ENCODE results near the gene ELOB. TPM values are rescaled to one million over a fixed set of nuclear protein-coding genes. Genes with fewer than 3 reads are reported as not detected.

The ELOB gene
- total RNA-seq, 2 donors from 2014 or later, result 269 to 518 TPM

- no peaks in the 10 kb centered on the region for H3K4me1 ChIP-seq (ENCODE audit: control insufficient read depth in 1 of 2, low read depth in 2 of 2)
- H3K27ac ChIP-seq, result no peak overlapping the region
- no peak for DNase-seq (ENCODE audit: low spot score)
- H3K36me3 ChIP-seq, result no peaks in the 10 kb centered on the region
- ATAC-seq (ENCODE audit: insufficient number of reproducible peaks, low FRiP score, low read depth), result no peak
- H3K4me3 ChIP-seq, result no peak overlapping the region
- no peak for TF ChIP-seq CTCF (IDR thresholded peaks at IDR 0.05)
- no peaks in the 10 kb centered on the region for H3K9me3 ChIP-seq
- H3K27me3 ChIP-seq (replicated peaks; ENCODE audit: insufficient read depth), result no peaks in the 10 kb centered on the region
These were observed 45.0 kb upstream of the ELOB start for GRCh38 chr16:2822158-2822495.

- H3K27me3 ChIP-seq (replicated peaks; ENCODE audit: insufficient read depth), result no peaks in the 10 kb centered on the region
- no peak for DNase-seq (ENCODE audit: low spot score)
- no peaks in the 10 kb centered on the region for H3K4me1 ChIP-seq (ENCODE audit: control insufficient read depth in 1 of 2, low read depth in 2 of 2)
- no peak overlapping the region for H3K27ac ChIP-seq
- no peaks in the 10 kb centered on the region for H3K9me3 ChIP-seq
- no peaks in the 10 kb centered on the region for H3K36me3 ChIP-seq
- no peak overlapping the region for H3K4me3 ChIP-seq
- no peak for ATAC-seq (ENCODE audit: insufficient number of reproducible peaks, low FRiP score, low read depth)
- TF ChIP-seq CTCF (IDR thresholded peaks at IDR 0.05), result no peak
These were observed 44.5 kb upstream of the ELOB start for GRCh38 chr16:2821487-2822157.

- DNase-seq (ENCODE audit: low spot score) (no peak), ATAC-seq (ENCODE audit: insufficient number of reproducible peaks, low FRiP score, low read depth) (no peak)
- Histone ChIP-seq H3K36me3 (no peaks in the 10 kb centered on the region), H3K4me1 (ENCODE audit: control insufficient read depth in 1 of 2, low read depth in 2 of 2) (no peaks in the 10 kb centered on the region), H3K4me3 (no peak overlapping the region), H3K27me3 (replicated peaks; ENCODE audit: insufficient read depth) (no peaks in the 10 kb centered on the region), H3K27ac (no peak overlapping the region), H3K9me3 (no peaks in the 10 kb centered on the region)
- no peak for TF ChIP-seq CTCF (IDR thresholded peaks at IDR 0.05)
These were observed 43.9 kb upstream of the ELOB start for GRCh38 chr16:2820836-2821486.

GRCh38 chr16:2819939-2820835, 43.1 kb upstream of the ELOB start:
- no peaks in the 10 kb centered on the region for H3K4me1 ChIP-seq (ENCODE audit: control insufficient read depth in 1 of 2, low read depth in 2 of 2)

More at GRCh38 chr16:2819939-2820835, 43.1 kb upstream of the ELOB start:
- no peak overlapping the region for H3K27ac ChIP-seq
- H3K9me3 ChIP-seq, result no peaks in the 10 kb centered on the region
- no peak overlapping the region for H3K4me3 ChIP-seq
- H3K36me3 ChIP-seq, result no peaks in the 10 kb centered on the region
- no peak for ATAC-seq (ENCODE audit: insufficient number of reproducible peaks, low FRiP score, low read depth)
- DNase-seq (ENCODE audit: low spot score), result no peak
- no peak for TF ChIP-seq CTCF (IDR thresholded peaks at IDR 0.05)
- no peaks in the 10 kb centered on the region for H3K27me3 ChIP-seq (replicated peaks; ENCODE audit: insufficient read depth)
